ENCODE results near the gene BCL2L12. TPM values are rescaled to one million over a fixed set of nuclear protein-coding genes. Genes with fewer than 3 reads are reported as not detected.
A peak's percentile ranks its signal among the peaks of the same experiment; 100 is the strongest.
"Not testable (repeated sequence)": the region's sequence is repeated elsewhere in the genome, so short reads cannot be mapped to it uniquely, and the experiment has no call there.

BCL2L12 gene, protein sequence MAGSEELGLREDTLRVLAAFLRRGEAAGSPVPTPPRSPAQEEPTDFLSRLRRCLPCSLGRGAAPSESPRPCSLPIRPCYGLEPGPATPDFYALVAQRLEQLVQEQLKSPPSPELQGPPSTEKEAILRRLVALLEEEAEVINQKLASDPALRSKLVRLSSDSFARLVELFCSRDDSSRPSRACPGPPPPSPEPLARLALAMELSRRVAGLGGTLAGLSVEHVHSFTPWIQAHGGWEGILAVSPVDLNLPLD
- polyA plus RNA-seq (2012; ENCODE audit: insufficient read depth, insufficient read length, low read depth): 9.4 TPM

DNA sequence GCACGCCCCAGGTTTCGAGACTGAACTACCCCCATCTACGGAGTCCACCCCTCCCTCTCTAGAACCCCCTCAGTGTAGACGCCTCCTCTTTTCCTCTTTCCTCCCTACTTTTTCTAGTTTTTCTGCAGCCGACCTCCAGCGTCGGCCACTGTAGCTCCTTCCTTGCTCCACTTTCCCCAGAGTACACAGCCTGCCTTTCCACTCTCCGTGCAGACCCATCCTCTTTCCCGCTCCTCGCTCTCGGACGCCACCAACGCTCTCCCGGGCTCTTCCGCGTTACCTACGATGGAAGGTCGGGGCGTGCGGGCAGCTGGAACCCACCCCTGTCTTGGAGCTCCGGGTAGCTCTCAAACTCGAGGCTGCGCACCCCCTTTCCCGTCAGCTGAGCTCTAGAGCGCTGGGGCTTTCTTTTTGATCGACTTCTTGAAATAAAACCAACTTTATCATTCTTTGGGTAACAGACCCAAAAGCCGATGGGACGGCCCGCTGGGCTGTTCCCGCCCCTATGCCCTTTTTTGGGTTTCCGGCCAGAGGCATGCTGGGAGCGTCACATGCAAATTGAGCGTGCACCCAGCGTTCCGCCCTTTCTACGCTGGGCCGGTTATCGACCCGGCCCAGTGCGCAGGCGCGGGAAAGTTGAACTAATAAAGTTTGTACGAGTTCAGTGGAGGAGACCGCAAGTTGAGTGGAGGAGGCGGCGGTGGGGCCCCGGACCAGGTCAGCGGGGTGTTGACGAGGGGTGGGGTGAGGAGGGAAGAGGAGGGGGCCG, at the start of gene BCL2L12, which contains the start of gene IRF3:
Gene BCL2L12 (plus strand): TSS at position 583 of the 769 bp plus-strand sequence. CDS start 760 bp downstream, outside the sequence.
Gene IRF3 (minus strand): TSS at position 507 of the 769 bp plus-strand sequence. CDS start 1,019 bp downstream, outside the sequence.
- TF ChIP-seq, protein P1, sequence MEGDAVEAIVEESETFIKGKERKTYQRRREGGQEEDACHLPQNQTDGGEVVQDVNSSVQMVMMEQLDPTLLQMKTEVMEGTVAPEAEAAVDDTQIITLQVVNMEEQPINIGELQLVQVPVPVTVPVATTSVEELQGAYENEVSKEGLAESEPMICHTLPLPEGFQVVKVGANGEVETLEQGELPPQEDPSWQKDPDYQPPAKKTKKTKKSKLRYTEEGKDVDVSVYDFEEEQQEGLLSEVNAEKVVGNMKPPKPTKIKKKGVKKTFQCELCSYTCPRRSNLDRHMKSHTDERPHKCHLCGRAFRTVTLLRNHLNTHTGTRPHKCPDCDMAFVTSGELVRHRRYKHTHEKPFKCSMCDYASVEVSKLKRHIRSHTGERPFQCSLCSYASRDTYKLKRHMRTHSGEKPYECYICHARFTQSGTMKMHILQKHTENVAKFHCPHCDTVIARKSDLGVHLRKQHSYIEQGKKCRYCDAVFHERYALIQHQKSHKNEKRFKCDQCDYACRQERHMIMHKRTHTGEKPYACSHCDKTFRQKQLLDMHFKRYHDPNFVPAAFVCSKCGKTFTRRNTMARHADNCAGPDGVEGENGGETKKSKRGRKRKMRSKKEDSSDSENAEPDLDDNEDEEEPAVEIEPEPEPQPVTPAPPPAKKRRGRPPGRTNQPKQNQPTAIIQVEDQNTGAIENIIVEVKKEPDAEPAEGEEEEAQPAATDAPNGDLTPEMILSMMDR (IDR thresholded peaks at IDR 0.05; ENCODE audit: low read depth, low read length): no peak
- DNase-seq: peak; percentile 98
- peak within 1 kb of the TSS; percentile 87 for H3K4me3 ChIP-seq (ENCODE audit: low read depth, low read length)
- no peaks in the 10 kb centered on the region for H3K9me3 ChIP-seq
- H3K27me3 ChIP-seq: no peaks in the 10 kb centered on the region
- peaks cover 3% of the 10 kb centered on the region; the same call in 1 of the 2 replicates for H3K4me1 ChIP-seq
- H3K36me3 ChIP-seq: peaks cover 9% of the 10 kb centered on the region; the same call in 1 of the 2 replicates

DNA sequence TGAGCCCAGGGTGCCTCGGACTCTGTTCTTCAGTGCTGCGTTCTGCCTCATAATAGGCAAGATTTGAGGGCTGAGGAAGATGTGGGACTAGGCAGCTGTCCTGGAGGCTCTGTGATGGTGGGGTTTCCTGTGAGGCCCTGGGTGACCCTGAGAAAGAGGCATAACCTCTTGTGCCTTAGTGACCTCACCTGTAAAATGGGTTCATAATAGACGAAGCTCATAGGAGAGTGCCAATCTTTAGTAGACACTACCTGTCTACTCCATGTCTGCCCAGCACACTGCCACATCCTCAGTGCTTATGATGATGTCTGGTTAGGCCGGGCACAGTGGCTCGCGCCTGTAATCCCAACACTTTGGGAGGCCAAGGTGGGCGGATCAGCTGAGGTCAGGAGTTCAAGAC, 49.2 kb upstream of the BCL2L12 start:
- H3K27me3 ChIP-seq: no peaks in the 10 kb centered on the region
- no peak for DNase-seq
- H3K4me3 ChIP-seq (ENCODE audit: low read depth, low read length): no peak overlapping the region
- H3K9me3 ChIP-seq: no peaks in the 10 kb centered on the region
- TF ChIP-seq, protein P1 (IDR thresholded peaks at IDR 0.05; ENCODE audit: low read depth, low read length): no peak
- H3K36me3 ChIP-seq: peaks cover 43% of the 10 kb centered on the region
- H3K4me1 ChIP-seq: no peaks in the 10 kb centered on the region

DNA sequence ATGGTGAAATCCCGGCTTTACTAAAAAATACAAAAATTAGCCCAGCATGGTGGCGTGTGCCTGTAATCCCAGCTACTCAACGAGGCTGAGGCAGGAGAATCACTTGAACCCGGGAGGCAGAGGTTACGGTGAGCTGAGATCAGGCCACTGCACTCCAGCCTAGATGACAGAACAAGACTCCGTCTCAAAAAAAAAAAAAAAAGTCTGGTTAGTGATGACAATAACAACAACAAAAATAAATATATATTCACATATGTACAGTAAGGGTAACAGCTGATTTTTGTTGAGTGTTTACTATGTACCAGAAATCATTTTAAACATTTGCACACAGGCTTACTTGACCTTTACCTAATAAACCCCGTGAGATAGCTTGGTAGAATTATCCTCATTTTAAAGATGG, 48.8 kb upstream of the BCL2L12 start:
- H3K36me3 ChIP-seq: peaks cover 47% of the 10 kb centered on the region
- TF ChIP-seq, protein P1 (IDR thresholded peaks at IDR 0.05; ENCODE audit: low read depth, low read length): no peak
- no peak for DNase-seq
- no peak overlapping the region for H3K4me3 ChIP-seq (ENCODE audit: low read depth, low read length)
- no peaks in the 10 kb centered on the region for H3K9me3 ChIP-seq
- no peaks in the 10 kb centered on the region for H3K27me3 ChIP-seq
- no peaks in the 10 kb centered on the region for H3K4me1 ChIP-seq

DNA sequence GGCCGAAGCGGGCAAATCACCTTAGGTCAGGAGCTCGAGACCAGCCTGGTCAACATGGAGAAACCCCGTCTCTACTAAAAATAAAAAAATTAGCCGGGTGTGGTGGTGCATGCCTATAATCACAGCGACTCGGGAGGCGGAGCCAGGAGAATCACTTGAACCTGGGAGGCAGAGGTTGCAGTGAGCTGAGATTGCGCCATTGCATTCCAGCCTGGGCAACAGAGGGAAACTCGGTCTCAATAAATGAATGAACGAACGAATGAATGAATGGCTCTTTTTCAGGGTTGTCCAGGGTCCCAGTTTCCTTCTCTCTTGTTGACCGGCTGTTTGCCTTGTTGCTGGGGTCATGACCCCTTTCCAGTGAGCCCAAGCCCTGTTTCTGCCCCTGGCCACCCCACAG, 47.9 kb upstream of the BCL2L12 start:
- H3K36me3 ChIP-seq: peaks cover 47% of the 10 kb centered on the region
- H3K27me3 ChIP-seq; DNase-seq; H3K4me1 ChIP-seq; H3K4me3 ChIP-seq (ENCODE audit: low read depth, low read length); H3K9me3 ChIP-seq: not testable (repeated sequence)

DNA sequence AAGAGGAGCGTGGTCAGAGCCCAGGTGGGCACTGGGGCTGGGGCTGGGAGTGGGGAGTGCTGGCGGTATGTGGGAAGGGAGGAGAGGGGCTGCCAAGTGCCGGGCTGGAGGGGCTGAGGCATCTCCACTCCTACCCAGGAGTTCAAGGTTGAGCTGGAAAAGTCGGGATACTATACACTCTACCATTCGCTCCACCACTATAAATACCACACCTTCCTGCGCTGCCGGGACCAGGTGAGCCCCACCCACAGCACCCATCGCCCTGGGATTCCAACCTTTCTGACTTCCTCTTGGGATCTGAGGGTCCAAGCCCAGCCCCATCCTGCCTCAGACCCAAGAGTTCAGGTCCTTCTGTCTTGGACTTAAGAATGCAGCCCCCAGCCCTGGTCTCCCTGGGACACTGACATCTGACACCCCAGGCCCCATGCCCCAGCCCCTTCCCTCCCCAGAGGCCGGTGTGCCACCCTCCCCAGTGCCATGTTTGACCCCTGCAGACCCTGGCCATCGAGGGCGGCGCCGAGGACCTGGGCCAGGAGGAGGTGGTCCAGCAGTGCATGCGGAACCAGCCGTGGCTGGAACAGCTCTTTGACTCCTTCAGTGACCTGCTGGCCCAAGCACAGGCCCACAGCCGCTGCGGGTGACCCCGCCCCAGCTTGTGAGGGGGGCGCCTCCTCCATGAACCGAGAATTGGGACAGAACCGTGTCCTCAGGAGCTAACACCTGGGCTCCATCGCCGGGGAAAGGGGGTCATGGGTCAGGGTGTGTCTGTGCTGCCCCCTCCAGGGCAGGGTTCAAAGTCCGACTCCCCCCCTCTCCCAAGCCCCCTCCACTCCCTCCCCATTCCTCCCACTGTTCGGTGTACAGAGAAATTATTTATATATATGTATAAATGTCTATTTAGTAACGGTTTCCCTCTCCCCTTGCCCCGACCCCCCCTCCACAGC, 40.5 kb upstream of the BCL2L12 start:
- DNase-seq: no peak
- TF ChIP-seq, protein P1 (IDR thresholded peaks at IDR 0.05; ENCODE audit: low read depth, low read length): no peak
- H3K4me3 ChIP-seq (ENCODE audit: low read depth, low read length): no peak overlapping the region
- H3K36me3 ChIP-seq: peaks cover 17% of the 10 kb centered on the region
- no peaks in the 10 kb centered on the region for H3K9me3 ChIP-seq
- H3K27me3 ChIP-seq: no peaks in the 10 kb centered on the region
- H3K4me1 ChIP-seq: no peaks in the 10 kb centered on the region

DNA sequence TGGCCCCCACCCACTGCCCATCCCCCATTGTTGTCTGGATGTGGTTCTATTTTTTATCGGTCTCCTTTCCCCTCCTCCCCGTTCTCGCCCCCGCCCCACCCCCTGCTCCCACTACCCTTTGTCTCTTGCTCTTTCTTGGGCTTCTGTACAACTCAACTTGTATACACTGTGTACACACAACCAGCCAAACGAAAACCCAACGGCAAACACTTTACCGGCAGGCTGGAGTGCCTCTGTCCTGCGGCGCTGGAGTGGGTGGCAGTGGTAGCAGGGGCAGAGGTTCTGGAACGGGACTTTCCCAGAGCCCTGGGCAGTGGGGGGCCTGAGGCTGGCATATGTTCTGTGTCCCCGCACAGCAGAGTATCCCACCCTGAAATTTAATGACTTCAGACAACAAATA, 39.5 kb upstream of the BCL2L12 start:
- Histone ChIP-seq H3K9me3 (no peaks in the 10 kb centered on the region), H3K36me3 (peaks cover 15% of the 10 kb centered on the region), H3K27me3 (no peaks in the 10 kb centered on the region), H3K4me3 (ENCODE audit: low read depth, low read length) (no peak overlapping the region), H3K4me1 (0 out of 2 replicates have a peak, but pooled peaks cover 4% of the 10 kb centered on the region)
- TF ChIP-seq, protein P1 (IDR thresholded peaks at IDR 0.05; ENCODE audit: low read depth, low read length): no peak
- no peak for DNase-seq
